PFSK-1 (cell line): ENCODE data around the gene EML4.

Source experiments
- FOXP2 ChIP-seq: optimal IDR thresholded peaks from 2 replicates; pipeline ENCODE3; 2011; ENCODE audit warnings: borderline replicate concordance, control low read depth, inconsistent platforms; ENCODE audit not compliant: insufficient read depth; ENCODE audit errors: extremely low read length, extremely low read depth
- POLR2AphosphoS5 ChIP-seq: IDR thresholded peaks from 2 replicates; pipeline ENCODE4 v1.6.1; 2012; ENCODE audit warnings: low read depth, mild to moderate bottlenecking, control low read depth, low read length, moderate library complexity
- SIN3A ChIP-seq: IDR thresholded peaks from 2 replicates; pipeline ENCODE4 v1.6.1; 2012; ENCODE audit warnings: mild to moderate bottlenecking, low read length, moderate library complexity, borderline replicate concordance; ENCODE audit not compliant: insufficient read depth
- TAF1 ChIP-seq: IDR thresholded peaks from 2 replicates; pipeline ENCODE4 v1.6.1; 2012; ENCODE audit warnings: low read length, control low read depth, borderline replicate concordance; ENCODE audit not compliant: insufficient read depth
- TF ChIP-seq, protein P1 (sequence below), 2 experiments: IDR thresholded peaks; 2 replicates each; pipeline versions ENCODE4 v1.6.1 to v1.8.0; 2011 to 2012; ENCODE audit warnings: low read depth in 2 of 2, low read length in 2 of 2, control low read depth in 1 of 2, inconsistent platforms in 1 of 2, mild to moderate bottlenecking in 1 of 2, moderate library complexity in 1 of 2; ENCODE audit not compliant: insufficient read depth in 1 of 2

Gene EML4

DNA sequence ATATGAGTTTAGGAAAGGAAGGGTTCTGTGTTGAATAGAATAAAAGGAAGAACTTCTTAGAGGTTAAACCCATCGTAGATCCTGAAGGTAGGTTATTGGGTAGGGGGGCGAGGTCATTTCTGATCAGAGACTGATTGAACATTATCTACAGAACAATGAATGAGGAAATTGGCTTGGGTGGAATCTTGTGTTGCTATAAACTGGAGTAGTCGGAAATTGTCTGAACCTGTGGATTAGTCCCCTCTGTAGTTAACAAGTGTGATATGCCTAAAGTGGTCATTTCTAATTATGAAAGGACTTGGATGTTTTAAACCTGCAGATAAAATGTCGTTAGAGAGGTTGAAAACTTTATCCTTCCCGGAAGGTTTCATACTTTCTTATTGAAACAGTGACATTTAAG lies 42.1 kb downstream of the EML4 start:
- TF ChIP-seq POLR2AphosphoS5: no peak
- TF ChIP-seq, protein P1, sequence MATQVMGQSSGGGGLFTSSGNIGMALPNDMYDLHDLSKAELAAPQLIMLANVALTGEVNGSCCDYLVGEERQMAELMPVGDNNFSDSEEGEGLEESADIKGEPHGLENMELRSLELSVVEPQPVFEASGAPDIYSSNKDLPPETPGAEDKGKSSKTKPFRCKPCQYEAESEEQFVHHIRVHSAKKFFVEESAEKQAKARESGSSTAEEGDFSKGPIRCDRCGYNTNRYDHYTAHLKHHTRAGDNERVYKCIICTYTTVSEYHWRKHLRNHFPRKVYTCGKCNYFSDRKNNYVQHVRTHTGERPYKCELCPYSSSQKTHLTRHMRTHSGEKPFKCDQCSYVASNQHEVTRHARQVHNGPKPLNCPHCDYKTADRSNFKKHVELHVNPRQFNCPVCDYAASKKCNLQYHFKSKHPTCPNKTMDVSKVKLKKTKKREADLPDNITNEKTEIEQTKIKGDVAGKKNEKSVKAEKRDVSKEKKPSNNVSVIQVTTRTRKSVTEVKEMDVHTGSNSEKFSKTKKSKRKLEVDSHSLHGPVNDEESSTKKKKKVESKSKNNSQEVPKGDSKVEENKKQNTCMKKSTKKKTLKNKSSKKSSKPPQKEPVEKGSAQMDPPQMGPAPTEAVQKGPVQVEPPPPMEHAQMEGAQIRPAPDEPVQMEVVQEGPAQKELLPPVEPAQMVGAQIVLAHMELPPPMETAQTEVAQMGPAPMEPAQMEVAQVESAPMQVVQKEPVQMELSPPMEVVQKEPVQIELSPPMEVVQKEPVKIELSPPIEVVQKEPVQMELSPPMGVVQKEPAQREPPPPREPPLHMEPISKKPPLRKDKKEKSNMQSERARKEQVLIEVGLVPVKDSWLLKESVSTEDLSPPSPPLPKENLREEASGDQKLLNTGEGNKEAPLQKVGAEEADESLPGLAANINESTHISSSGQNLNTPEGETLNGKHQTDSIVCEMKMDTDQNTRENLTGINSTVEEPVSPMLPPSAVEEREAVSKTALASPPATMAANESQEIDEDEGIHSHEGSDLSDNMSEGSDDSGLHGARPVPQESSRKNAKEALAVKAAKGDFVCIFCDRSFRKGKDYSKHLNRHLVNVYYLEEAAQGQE (IDR thresholded peaks at IDR 0.05; ENCODE audit: insufficient read depth in 1 of 2, low read depth in 2 of 2, low read length in 2 of 2): no peak
- no peak for TF ChIP-seq SIN3A
- no peak for TF ChIP-seq FOXP2
- TF ChIP-seq TAF1: no peak

DNA sequence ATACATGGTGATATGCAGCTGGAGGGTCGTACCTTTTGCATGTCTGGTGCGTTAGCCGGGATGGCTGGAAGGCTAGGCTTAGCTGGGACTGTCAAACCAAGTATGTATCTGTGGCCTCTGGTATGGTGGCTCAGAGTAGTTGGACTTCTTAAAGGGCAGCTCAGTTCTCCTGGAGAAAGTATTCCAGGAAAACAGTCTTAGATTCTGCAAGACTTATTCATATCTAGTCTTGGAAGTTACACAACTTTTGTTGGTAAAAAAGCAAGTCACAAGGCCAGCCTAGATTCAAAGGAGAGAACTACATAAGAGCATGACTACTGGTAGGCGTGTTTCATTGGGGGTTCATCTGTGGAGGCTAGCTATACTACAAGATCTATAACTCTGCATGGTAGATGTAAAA lies 45.5 kb downstream of the EML4 start:
- TF ChIP-seq TAF1: no peak
- TF ChIP-seq SIN3A: no peak

DNA sequence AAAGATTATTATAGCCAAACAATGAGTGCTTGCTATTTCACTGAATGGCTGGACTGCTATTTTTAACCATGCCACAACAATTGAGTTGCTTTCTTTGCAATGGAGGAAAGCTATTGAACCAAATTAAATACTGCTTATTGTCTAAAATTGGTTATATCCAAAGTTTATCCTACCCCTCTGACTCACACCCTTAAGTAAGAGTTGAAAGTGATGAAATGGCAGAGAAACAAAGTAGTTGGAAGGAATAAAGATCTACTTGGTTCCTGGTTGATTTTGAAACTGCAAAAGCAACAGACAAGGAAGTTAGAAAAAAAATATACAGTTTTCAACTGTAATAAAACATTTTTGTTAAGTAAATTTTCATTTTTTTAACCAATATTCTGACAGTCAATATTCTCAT lies 47.5 kb downstream of the EML4 start:
- no peak for TF ChIP-seq POLR2AphosphoS5
- no peak for TF ChIP-seq TAF1
- TF ChIP-seq FOXP2: no peak
- TF ChIP-seq SIN3A: no peak
- TF ChIP-seq, protein P1 (IDR thresholded peaks at IDR 0.05; ENCODE audit: insufficient read depth in 1 of 2, low read depth in 2 of 2, low read length in 2 of 2): no peak

DNA sequence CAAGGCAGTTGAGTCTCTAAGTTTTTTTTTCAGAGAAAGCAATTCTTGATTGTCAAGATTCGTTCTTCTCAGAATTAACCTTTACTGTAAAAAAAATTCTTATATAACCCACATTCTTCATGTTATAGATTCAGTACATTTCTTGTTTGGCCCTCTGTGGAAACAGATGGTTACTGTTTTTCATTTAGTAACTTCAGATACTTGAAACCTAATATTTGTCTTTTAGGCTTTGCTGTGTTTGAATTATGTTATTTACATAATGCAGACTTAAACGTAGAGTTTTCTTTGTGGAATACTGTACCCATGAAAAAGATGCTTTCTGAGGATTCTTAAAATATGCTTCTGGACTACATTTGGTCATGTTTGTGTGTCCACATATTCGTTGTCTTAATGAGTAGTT lies 48.2 kb downstream of the EML4 start:
- no peak for TF ChIP-seq SIN3A
- TF ChIP-seq FOXP2: no peak
- TF ChIP-seq POLR2AphosphoS5: no peak
- TF ChIP-seq, protein P1 (IDR thresholded peaks at IDR 0.05; ENCODE audit: insufficient read depth in 1 of 2, low read depth in 2 of 2, low read length in 2 of 2): no peak

DNA sequence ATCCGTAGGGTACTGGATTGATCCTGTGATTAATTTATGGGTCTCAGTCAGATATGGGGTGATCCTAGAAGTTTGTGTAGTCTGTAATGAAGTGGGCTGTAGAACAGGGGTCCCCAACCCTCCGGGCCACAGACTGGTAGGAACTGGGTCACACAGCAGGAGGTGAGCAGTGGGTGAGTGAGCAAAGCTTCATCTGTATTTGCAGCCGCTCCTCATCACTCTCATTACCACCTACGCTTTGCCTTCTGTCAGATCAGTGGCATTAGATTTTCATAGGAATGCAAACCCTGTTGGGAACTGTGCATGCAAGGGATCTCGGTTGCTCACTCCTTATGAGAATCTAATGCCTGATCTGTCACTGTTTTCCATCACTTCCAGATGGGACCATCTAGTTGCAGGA lies 48.8 kb downstream of the EML4 start:
- TF ChIP-seq FOXP2: no peak

DNA sequence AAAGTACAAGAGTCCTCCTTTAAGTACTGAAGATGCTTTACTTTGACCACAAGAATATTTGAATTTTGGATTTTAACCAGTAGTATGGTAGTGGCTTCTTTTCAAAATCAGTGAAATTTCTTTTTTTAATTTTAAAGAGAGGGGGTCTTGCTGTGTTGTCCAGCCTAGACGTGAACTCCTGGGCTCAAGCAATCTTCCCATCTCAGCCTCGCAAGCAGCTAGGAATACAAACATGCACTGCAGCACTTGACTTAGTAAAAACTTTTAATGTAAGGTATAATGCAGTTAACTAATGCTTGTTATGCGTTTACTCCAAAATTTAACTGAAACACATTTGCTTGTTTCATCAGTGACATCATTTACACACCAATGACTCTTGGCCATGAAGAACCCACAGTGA lies 49.6 kb downstream of the EML4 start:
- no peak for TF ChIP-seq FOXP2
- no peak for TF ChIP-seq TAF1
- TF ChIP-seq SIN3A: no peak
- TF ChIP-seq, protein P1 (IDR thresholded peaks at IDR 0.05; ENCODE audit: insufficient read depth in 1 of 2, low read depth in 2 of 2, low read length in 2 of 2): no peak
- no peak for TF ChIP-seq POLR2AphosphoS5
